Activated CD8-positive, alpha-beta memory T cell treated with anti-CD3 and anti-CD28 coated beads, Interleukin-2, amount 50 U/mL, for 1 hour (primary cell): ENCODE results near the gene KIF20A.
"Not testable (repeated sequence)": the region's sequence is repeated elsewhere in the genome, so short reads cannot be mapped to it uniquely, and the experiment has no call there.

ENCODE experiments used
- DNase-seq: peaks from one replicate; pipeline ENCODE4 v3.0.0-alpha.2; 2020; ENCODE audit errors: extremely low read depth

The KIF20A gene

DNA sequence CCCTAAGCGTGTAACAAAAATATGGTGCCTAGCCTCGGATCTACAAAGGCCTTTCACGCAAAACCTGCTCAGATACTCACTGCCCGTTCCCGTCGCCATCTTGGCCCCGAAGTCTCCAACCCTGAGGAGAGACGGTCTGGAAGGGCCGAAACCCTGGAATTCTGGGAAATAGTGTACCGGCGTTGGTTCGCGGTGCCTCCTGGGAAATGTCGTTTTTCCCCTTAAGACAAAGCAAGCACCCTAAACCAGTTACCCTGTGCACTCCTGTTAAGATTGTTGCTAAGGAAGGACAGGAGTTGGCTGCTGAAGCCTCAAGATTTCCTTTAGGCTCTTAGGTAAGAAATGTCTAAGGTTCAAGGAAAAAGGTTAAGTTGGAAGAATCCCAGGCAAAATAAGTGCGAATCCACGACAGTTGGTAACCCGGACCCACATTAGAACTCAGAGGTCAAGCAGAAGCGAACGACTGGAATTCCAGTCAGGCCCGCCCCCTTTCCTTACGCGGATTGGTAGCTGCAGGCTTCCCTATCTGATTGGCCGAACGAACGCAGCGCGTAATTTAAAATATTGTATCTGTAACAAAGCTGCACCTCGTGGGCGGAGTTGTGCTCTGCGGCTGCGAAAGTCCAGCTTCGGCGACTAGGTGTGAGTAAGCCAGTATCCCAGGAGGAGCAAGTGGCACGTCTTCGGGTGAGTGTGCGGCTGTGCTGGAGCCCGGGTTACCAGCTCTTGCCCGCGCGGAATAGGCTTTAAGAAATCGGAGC is at the start of gene KIF20A, which contains the start of gene BRD8:
TSS of gene KIF20A (plus strand) at position 597 of the 761 bp plus-strand sequence. CDS start 569 bp downstream, outside the sequence.
TSS of gene BRD8 (minus strand) at position 115 of the 761 bp plus-strand sequence. CDS start at position 99, 16 bp downstream.
- peak; percentile 70 for DNase-seq

DNA sequence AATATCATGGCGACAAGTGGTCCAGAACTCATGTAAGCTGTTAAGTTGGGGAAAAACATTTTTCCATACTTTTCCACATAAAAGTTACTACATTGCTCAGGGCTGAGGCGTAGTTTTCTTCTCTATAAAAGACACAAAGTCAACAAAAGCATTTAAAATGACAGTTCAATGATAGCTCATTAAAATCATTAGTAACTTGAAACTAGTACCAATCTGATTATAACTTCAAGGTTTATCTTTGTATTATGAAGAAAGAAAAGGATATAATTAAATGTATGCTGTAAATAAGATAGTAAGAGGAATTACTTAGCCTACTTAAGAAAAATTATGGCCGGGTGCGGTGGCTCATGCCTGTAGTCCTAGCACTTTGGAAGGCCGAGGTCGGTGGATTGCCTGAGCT is 49.6 kb upstream of the KIF20A start:
- DNase-seq, result no peak

DNA sequence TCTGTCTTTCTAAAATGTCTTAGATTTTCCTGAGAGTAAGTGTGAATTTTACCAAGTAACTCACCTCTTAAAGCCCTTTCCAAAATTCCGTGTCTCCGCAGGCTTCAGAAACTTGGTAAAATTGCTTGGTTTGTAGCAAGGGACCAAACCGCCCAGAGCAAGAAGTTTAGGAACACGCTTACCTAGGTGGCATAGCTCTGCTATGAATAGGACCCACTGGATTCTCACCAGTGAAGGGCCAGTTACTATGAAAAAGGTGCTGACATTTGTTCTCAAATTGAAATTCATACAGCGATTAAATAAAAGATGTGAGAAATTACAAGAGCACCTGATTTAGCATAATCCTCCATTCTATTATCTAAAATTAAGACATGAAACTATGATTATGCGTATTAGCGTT is 46.4 kb upstream of the KIF20A start:
- no peak for DNase-seq

DNA sequence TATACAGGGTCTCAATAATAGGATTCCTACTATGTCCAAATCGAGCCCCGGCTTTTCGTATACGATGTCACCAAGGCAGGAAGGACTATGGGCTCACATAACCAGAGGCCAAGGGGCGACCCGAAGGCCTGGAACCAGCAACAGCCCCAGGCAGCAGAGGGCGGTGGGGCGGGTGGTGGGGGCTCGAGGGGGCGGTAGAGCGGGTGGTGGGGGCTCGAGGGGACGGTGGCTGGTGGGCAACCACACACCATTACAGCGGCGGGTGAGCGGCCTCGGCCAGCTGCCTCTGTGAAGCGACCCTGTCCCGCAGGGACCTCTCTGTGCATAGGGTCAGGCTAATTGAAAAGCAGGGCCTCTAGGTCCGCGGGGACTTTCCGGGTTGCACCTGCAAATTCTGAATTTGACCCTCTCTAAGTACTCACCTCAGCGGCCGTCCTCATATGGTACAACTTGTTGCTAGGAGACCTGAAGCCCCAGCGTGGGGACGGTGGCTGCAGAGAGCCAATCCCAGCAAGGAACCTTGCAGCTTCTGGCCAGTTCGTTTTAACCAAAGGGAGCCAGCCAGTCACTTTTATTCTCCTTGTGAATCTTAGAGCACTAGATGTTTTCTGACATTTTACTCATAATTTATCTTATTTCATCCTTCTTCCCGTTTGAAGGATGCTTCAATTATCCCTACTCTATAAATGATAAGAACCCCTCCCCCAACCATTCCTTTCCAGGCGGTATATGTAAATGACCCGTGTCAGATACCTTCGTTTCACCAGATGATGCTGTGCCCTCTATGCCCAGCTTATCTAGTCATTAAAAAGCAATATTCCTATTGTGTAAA is 39.7 kb upstream of the KIF20A start, which contains the start of gene NME5:
TSS of gene NME5 (minus strand) at position 480 of the 832 bp plus-strand sequence. CDS start 648 bp downstream, outside the sequence.
- no peak for DNase-seq

DNA sequence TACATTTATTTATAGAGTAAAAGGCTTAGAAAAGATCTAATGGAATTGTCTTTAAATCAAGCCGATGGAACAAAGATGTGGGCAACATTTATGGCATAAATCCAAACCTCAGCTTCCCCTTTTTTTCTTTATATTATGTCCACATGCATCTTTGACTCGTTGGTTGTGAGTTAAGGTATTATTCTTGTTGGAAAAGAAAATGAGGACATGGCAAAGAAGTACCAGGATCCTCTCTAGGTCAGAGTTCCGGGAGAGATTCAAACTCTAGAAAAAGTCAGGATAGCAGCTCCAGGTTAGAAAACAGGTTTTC is 39.2 kb upstream of the KIF20A start:
- DNase-seq, result no peak

DNA sequence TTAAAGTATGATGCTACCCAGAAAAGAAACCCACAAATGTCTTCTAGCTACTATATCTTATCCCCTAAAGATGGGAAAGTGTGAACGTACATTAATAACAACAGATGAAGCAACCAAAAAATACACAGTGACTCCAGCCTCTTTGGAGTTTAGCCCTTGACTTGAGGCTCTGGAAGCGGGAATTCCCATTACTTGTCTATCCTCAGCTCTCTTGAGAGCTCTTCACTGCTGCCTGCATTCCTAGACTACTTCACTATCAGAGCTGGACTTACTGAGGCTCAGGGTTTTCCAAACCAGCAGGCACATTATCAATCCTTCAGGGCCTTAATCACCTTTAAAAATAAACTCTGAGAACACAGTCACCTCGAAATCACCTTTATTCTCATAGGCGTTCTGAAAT is 38.6 kb upstream of the KIF20A start:
- DNase-seq, result no peak

DNA sequence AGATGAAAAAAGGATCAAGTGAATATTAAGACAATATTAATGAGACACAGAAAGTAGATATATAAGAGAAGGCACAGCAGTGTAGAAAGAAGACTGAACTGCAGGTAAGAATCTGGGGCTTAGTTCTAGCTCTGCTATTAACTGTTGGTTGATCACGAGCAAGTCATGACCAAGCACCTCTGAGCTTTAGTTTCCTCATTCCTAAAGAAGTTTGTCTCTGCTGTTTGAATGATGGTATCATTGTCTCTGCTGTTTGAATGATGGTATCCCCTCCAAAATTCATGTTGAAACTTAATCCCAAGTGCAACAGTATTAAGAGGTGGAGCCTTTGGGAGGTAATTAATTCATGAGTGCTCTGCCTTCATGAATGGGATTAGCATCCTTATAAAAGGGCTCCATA is 37.2 kb upstream of the KIF20A start:
- no peak for DNase-seq

DNA sequence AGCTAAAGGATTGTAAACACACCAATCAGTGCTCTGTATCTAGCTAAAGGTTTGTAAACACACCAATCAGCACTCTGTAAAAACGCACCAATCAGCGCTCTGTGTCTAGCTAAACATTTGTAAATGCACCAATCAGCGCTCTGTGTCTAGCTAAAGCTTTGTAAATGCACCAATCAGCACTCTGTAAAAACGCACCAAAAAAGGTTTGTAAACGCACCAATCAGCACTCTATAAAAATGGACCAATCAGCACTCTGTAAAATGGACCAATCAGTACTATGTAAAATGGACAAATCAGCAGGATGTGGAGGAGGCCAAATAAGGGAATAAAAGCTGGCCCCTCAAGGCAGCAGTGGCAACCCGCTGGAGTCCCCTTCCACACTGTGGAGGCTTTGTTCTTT is 35.3 kb upstream of the KIF20A start:
- not testable (repeated sequence) for DNase-seq

DNA sequence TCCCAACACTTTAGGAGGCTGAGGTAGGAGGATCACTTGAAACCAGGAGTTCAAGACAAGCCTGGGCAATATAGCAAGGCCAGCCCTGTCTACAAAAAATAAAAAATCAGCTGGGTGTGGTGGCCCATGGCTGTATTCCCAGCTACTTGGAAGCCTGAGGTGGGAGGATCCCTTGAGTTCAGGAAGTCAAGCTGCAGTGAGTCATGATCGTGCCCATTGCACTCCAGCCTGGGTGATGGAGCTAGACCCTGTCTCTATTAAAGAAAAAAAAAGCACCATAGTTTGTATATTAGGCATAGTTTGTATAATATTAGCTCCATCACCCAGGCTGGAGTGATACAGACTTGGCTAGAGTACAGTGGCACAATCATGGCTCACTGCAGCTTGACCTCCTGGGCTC is 30.1 kb upstream of the KIF20A start:
- no peak for DNase-seq

DNA sequence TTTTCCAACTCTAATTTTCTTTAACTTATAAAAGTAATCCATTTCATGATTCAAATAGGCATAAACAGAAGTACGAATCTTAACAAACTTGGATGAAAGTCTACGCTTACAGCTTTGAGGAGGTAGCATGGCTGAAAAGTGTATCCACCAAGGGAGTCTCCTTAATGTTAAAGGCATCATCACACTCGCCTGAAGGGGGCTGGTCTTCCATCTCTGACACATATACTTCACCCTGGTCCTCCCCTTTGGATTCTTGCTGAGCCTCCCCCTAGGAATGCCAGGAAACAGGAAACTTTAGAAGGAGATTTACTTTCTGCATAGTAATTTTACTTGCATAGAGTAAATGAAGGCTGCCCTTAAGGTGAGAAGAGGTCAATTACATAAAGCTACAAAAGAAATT is 29.4 kb upstream of the KIF20A start:
- no peak for DNase-seq

DNA sequence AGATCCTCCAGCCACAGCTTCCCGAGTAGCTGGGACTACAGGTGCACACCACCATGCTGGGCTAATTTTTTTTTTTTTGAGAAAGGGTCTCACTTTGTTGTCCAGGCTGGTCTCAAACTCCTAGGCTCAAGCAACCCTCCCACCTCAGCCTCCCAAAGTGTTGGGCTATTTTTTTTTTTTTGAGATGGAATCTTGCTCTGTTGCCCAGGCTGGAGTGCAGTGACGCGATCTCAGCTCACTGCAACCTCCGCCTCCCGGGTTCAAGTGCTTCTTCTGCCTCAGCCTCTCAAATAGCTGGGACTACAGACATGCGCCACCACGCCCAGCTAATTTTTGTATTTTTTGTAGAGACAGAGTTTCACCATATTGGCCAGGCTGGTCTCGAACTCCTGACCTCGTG is 22.9 kb upstream of the KIF20A start:
- not testable (repeated sequence) for DNase-seq

DNA sequence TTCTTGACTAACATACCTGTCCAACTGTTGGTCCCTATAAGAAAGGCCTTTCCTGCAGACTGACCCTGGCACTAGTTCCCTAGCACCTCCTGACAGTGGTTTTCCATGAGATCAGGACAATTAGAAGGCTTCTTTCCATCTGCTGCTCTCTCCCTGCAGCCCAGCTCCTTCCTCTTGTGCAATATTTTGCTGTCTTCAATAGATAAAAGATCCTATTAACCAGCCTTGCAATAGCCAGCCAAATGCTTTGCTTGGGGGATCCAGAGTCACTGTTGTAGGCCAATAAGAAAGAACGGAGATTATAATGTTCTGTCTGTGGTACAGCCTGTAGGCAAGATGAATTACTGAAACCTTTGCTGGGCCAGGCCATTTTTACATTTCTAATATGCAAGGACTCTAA is 21.3 kb upstream of the KIF20A start:
- no peak for DNase-seq

DNA sequence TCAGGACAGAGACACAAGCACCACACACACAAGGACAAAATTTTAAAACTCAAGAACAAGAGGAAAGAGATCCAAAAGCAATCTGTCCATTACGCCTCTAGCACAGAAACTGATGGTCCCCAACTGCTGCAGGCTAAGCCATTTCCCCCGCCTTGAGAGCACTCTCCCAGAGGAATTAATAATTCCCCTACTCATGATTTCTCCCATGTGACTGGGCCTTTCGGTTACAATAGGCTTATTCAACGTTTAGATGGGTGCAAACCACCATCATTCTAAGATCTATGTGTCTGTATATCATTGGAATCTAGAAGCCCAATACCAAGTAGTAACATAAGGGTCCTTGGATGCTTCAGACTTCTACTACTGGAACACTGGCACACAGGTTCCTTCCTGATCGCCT is 19.2 kb upstream of the KIF20A start:
- DNase-seq, result no peak

DNA sequence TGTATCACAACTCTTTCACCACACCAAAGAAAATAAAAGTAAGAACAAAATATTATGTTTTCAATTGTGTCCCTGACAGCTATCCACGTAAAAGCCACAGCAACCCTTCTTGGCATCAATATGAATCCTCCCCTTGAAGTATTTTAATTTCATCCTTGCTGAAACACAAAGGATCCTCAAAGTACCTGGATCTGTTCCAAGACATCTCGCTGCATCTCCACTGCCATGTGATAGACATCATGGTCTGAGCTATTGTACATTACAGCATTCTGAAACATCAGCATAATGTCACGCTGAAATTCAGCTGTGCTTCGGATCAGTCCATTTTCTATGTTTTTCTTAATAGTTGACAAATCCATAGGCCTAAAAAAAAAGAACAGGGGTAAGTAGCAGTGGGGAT is 18.2 kb upstream of the KIF20A start:
- DNase-seq, result no peak

DNA sequence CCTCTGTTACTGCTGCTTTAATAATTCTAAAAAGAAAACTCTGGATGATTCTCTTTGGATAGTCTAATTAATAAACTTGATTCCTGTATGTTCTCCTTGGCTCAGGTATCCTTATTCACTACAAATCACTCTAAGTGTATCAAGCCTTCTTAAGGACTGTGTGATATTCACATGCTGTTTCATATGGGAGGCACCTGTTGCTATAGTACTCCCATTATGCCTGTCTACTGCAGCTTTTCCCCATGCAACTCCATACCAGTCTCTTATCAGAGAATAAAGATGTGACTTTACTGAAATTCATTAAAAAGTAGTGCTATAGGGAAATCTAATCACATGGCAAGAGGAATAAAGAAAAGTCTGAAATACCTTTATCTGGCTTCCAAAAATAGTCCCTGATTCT is 15.2 kb upstream of the KIF20A start:
- no peak for DNase-seq

DNA sequence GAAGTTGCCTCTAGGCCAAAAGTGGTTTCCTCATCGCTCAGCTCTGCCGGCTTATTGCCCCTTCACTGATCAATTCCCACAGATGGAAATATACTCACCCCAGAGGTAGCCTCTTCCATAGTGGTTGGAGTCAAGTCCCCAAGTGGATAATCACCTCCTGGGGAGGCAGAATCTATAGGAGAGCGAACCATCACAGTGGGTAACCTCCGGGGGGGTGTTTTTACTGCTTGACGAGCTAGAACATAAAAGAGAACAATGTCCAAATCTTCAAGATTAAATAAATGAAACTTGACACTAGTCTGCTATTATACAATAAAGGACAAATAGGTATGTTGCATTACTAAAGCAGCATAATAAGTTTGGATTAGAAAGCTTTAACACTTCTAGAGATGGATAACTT is 9.8 kb upstream of the KIF20A start:
- no peak for DNase-seq

DNA sequence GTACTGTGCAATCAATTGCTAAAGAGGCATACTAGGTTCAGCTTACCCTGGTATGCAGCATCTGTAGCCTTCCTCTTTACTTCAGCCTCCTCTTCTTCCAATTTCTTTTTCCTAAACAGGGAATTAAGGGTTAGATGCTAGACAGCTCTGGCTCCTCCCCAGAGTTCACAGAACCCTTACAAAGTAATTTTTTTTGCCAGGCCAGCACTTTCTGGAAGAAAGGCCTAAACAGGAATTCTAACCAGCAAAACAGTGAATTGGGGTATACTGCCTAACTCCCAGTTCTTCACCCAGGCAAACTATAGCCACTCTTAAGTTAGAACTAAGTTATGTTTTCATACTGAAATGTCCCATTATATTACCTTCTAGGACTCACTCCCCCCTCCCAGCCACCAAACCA is 8.6 kb upstream of the KIF20A start:
- DNase-seq, result no peak

DNA sequence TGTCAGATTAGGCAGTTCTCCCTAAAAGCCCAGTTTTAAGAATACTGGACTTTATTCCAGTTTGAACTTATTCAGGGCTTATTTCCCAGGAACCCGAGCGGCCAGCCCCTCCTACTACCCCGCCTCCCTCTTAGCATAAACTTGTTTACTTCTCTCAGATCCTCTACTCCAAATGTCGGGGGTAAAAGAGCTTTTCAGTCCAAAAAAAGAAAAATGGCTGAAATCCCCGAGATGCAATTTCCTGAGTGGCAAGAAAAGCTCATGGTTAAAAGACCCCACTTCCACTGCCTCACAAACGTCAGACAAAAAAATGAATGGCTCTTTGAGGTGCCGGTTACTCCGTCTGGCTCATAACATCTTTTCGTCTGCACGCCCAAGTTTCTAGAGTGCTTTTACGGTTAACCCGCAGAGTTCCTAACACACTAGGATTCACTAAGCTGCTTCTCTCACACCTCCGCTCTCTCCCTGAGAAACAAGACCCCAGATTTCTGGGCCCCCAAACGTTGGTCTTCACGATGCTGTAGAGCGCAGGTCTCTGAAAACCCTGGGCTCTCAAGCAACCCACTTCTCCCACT is 884 bp upstream of the KIF20A start:
- DNase-seq, result no peak

DNA sequence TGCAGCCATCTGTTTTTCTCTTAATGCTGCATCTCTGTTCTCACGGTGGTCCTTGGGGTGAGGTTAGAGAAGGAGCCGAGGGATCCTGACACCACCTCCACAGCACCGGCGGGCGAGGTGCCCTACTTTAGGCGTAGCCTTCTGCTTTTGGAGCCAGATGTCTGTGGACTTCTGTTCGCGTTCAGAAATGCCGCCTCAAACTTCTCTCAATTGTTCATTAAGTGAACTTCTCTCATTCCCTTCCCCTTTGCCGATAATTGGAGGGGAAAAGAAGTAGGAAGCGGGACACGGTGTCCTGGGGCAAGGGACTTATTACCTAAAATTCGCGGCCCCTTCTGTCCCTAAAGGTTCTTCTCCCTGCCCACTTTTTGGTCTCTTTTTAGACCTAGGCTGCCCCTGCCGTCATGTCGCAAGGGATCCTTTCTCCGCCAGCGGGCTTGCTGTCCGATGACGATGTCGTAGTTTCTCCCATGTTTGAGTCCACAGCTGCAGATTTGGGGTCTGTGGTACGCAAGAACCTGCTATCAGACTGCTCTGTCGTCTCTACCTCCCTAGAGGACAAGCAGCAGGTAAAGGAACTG is 455 bp downstream of the KIF20A start:
- DNase-seq, result no peak

DNA sequence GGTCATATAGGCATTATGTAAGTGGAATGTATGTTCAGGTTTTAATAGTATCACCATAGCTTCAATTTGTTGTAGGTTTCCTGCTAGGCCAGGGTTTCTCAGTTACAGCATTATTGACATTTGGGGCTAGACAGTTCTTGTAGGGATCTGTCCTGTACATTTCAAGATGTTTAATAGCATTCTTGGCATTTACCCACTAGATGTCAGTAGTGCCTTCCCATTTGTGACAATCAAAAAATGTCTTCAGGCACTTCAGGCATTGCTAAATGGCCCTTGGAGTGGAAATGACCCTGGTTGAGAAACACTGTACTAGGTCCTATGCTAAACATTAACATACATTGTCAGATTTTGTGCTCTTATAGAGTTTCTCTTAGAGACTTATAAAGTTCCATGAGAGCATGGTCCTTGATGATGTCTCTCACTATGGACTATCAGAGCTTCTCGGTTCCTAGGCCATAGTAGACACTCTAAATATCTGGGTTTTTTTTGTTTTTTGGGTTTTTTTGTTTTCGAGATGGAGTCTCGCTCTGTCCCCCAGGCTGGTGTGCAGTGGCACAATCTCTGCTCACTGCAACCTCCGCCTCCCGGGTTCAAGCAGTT is 1.4 kb downstream of the KIF20A start:
- DNase-seq, result no peak

DNA sequence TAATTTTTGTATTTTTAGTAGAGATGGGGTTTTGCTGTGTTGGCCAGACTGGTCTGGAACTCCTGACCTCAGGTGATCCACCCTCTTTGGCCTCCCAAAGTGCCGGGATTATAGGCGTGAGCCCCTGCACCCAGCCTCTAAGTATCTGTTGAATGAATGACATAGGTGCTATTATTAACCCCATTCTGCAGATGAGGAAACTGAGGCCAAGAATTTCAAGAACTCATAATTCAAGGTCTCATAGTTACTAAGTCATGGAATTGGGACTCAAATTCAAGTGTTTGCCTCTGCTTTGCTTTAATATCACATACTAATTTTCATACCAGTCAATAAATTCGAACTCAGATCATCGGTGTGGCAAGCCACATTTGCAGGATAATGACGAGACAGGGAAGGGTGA is 1.9 kb downstream of the KIF20A start:
- no peak for DNase-seq

DNA sequence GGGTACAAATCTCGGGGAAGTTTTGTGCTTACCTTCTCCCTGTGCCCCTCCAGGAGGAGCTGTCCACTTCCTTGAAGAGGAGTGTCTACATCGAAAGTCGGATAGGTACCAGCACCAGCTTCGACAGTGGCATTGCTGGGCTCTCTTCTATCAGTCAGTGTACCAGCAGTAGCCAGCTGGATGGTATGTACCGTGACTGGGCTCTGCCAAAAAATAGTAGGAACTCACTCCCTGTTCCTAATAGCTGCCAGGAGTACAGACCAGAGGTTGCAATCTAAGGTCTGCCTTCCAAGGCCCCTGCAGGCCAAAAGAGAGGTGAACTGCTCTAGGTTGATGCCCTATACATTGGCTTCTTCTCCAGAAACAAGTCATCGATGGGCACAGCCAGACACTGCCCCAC is 3.9 kb downstream of the KIF20A start:
- DNase-seq, result no peak
